ENCODE results near the gene CPT1C.
"Not testable (repeated sequence)": the region's sequence is repeated elsewhere in the genome, so short reads cannot be mapped to it uniquely, and the experiment has no call there.

CPT1C gene

DNA sequence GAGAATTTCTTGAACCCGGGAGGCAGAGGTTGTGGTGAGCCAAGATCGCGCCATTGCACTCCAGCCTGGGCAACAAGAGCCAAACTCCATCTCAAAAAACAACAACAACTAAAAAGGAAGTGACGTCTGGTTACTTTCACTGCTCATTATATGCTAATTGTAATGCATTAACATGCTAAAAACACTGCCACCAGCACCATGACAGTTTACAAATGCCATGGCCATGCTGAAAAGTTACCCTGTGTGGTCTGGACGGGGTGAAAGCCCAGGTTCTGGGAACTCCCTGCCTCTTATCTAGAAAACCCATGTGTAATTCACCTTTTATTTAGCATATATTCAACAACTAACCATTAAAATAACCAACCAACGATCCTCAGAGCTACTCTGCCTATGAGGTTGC, 28.1 kb downstream of the CPT1C start:
- H3K14ac ChIP-seq (ENCODE audit: low read length), result no peak overlapping the region
- no peak overlapping the region for H3K27ac ChIP-seq (ENCODE audit: low read depth, low read length)
- H3K9ac ChIP-seq (ENCODE audit: low read length), result no peak overlapping the region
- H3K4me1 ChIP-seq (ENCODE audit: control insufficient read depth in 1 of 2, insufficient read depth in 2 of 2, low read length in 2 of 2), result no peaks in the 10 kb centered on the region
- no peak overlapping the region for H3K4ac ChIP-seq (ENCODE audit: low read depth, low read length)
- H3K4me3 ChIP-seq (ENCODE audit: low read depth, low read length), result no peak overlapping the region
- peak overlapping the region; percentile 45 for H4K8ac ChIP-seq (ENCODE audit: low read depth, low read length)
- no peak overlapping the region for H3K4me2 ChIP-seq (ENCODE audit: low read length)
- no peak overlapping the region for H2BK12ac ChIP-seq (ENCODE audit: low read length)
- no peaks in the 10 kb centered on the region for H3K79me1 ChIP-seq (ENCODE audit: low read length)
- H2AK5ac ChIP-seq (ENCODE audit: low read length), result no peak overlapping the region
- no peak for DNase-seq
- no peaks in the 10 kb centered on the region for H3K79me2 ChIP-seq (ENCODE audit: control insufficient read depth, insufficient read depth, low read length, poor library complexity)
- H4K91ac ChIP-seq (ENCODE audit: low read depth, low read length), result no peak overlapping the region
- H4K12ac ChIP-seq (ENCODE audit: low read depth, low read length), result no peak overlapping the region
- no peak overlapping the region for H3K18ac ChIP-seq (ENCODE audit: low read length)
- H3K27me3 ChIP-seq (ENCODE audit: insufficient read depth, low read length), result no peaks in the 10 kb centered on the region
- H2AFZ ChIP-seq (ENCODE audit: insufficient read depth, low read length, poor library complexity), result no peak overlapping the region
- no peaks in the 10 kb centered on the region for H3K36me3 ChIP-seq (ENCODE audit: control insufficient read depth in 1 of 2, insufficient read depth in 2 of 2, low read length in 2 of 2)
- H3K9me3 ChIP-seq (ENCODE audit: insufficient read depth, low read depth, low read length), result no peaks in the 10 kb centered on the region
- H2BK5ac ChIP-seq (ENCODE audit: low read depth, low read length, poor library complexity), result no peak overlapping the region
- WGBS (ENCODE audit: extremely low coverage, insufficient coverage, insufficient read length), result 100% methylated on average over 1 of the region's 6 CpGs
- H2BK120ac ChIP-seq (ENCODE audit: insufficient read depth, low read length, poor library complexity), result no peak overlapping the region
- no peak overlapping the region for H3K23ac ChIP-seq (ENCODE audit: low read length)

- not testable (repeated sequence) for H3K9me3 ChIP-seq (ENCODE audit: insufficient read depth, low read depth, low read length); H2BK5ac ChIP-seq (ENCODE audit: low read depth, low read length, poor library complexity); H2AK5ac ChIP-seq (ENCODE audit: low read length); H3K27ac ChIP-seq (ENCODE audit: low read depth, low read length); H2BK12ac ChIP-seq (ENCODE audit: low read length); H3K4me2 ChIP-seq (ENCODE audit: low read length); H4K12ac ChIP-seq (ENCODE audit: low read depth, low read length); H3K4me3 ChIP-seq (ENCODE audit: low read depth, low read length); H3K9ac ChIP-seq (ENCODE audit: low read length); H3K36me3 ChIP-seq (ENCODE audit: control insufficient read depth in 1 of 2, insufficient read depth in 2 of 2, low read length in 2 of 2); DNase-seq; H4K8ac ChIP-seq (ENCODE audit: low read depth, low read length); H3K27me3 ChIP-seq (ENCODE audit: insufficient read depth, low read length); H3K18ac ChIP-seq (ENCODE audit: low read length); H2AFZ ChIP-seq (ENCODE audit: insufficient read depth, low read length, poor library complexity); H3K14ac ChIP-seq (ENCODE audit: low read length); H3K23ac ChIP-seq (ENCODE audit: low read length); H2BK120ac ChIP-seq (ENCODE audit: insufficient read depth, low read length, poor library complexity); H3K4ac ChIP-seq (ENCODE audit: low read depth, low read length); H3K4me1 ChIP-seq (ENCODE audit: control insufficient read depth in 1 of 2, insufficient read depth in 2 of 2, low read length in 2 of 2); H3K79me2 ChIP-seq (ENCODE audit: control insufficient read depth, insufficient read depth, low read length, poor library complexity); H3K79me1 ChIP-seq (ENCODE audit: low read length); H4K91ac ChIP-seq (ENCODE audit: low read depth, low read length)
- WGBS (ENCODE audit: extremely low coverage, insufficient coverage, insufficient read length), result no CpG with 5 or more reads among the region's 22 CpGs
Measured at GRCh38 chr19:49719420-49719819, 28.5 kb downstream of the CPT1C start.

DNA sequence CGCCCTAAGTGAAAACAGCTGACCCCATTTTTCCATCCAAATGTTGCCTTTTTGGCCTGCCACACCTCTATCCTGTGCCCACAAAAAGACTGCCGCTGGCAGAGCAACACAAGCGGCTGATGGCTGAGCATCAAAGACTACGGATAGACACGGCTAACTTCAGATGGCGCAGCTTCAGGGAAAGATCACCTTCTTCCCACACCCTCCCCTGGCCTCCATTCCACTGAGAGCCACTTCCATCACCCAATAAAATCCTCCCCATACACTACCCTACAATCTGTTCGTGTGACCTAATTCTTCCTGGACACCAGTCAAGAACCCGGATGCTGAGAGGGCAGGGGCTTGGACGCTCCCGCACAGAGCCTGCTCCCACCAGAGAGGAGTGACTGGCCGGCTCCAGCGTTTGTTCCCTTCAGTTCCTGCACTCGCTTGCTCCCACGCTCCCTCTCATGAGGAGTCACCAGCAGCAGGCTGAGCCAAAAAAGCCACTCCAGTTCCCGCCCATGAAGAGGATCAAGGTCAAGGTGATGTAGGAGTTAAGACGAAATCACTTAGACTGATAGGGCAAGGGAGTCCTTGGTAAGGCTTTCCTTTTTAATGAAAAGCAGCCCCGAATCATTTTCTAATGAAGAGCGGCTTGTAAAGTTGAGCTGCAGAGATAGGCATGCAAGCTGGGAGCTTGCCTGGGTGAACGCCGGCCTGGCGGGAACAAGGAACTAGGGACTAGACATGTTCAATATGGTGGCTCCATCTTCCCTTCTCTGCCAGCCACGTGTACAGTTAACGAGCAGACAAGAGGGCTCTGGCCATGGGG, 36.5 kb downstream of the CPT1C start:
- Histone ChIP-seq H2AFZ (ENCODE audit: insufficient read depth, low read length, poor library complexity) (no peak overlapping the region), H3K36me3 (ENCODE audit: control insufficient read depth in 1 of 2, insufficient read depth in 2 of 2, low read length in 2 of 2) (no peaks in the 10 kb centered on the region), H3K9ac (ENCODE audit: low read length) (no peak overlapping the region), H2BK5ac (ENCODE audit: low read depth, low read length, poor library complexity) (no peak overlapping the region), H4K8ac (ENCODE audit: low read depth, low read length) (no peak overlapping the region), H3K14ac (ENCODE audit: low read length) (no peak overlapping the region), H2BK120ac (ENCODE audit: insufficient read depth, low read length, poor library complexity) (no peak overlapping the region), H3K4me3 (ENCODE audit: low read depth, low read length) (no peak overlapping the region), H3K4me2 (ENCODE audit: low read length) (no peak overlapping the region), H3K23ac (ENCODE audit: low read length) (no peak overlapping the region), H4K12ac (ENCODE audit: low read depth, low read length) (no peak overlapping the region), H3K79me1 (ENCODE audit: low read length) (no peaks in the 10 kb centered on the region), H3K18ac (ENCODE audit: low read length) (no peak overlapping the region), H2BK12ac (ENCODE audit: low read length) (no peak overlapping the region), H3K4ac (ENCODE audit: low read depth, low read length) (no peak overlapping the region), H3K9me3 (ENCODE audit: insufficient read depth, low read depth, low read length) (no peaks in the 10 kb centered on the region), H3K27me3 (ENCODE audit: insufficient read depth, low read length) (no peaks in the 10 kb centered on the region), H4K91ac (ENCODE audit: low read depth, low read length) (no peak overlapping the region), H3K79me2 (ENCODE audit: control insufficient read depth, insufficient read depth, low read length, poor library complexity) (no peaks in the 10 kb centered on the region), H2AK5ac (ENCODE audit: low read length) (no peak overlapping the region), H3K27ac (ENCODE audit: low read depth, low read length) (no peak overlapping the region), H3K4me1 (ENCODE audit: control insufficient read depth in 1 of 2, insufficient read depth in 2 of 2, low read length in 2 of 2) (no peaks in the 10 kb centered on the region)
- no CpG with 5 or more reads among the region's 23 CpGs for whole genome bisulfite sequencing (ENCODE audit: extremely low coverage, insufficient coverage, insufficient read length)
- DNase-seq, result no peak

GRCh38 chr19:49730166-49730565, 39.2 kb downstream of the CPT1C start:
- no peaks in the 10 kb centered on the region for H3K9me3 ChIP-seq (ENCODE audit: insufficient read depth, low read depth, low read length)
- H2BK12ac ChIP-seq (ENCODE audit: low read length), result no peak overlapping the region
- DNase-seq, result no peak
- H2BK120ac ChIP-seq (ENCODE audit: insufficient read depth, low read length, poor library complexity), result no peak overlapping the region
- no CpG with 5 or more reads among the region's 5 CpGs for WGBS (ENCODE audit: extremely low coverage, insufficient coverage, insufficient read length)
- H4K91ac ChIP-seq (ENCODE audit: low read depth, low read length), result no peak overlapping the region
- H2AK5ac ChIP-seq (ENCODE audit: low read length), result no peak overlapping the region
- H3K9ac ChIP-seq (ENCODE audit: low read length), result no peak overlapping the region
- H3K4ac ChIP-seq (ENCODE audit: low read depth, low read length), result no peak overlapping the region
- H2AFZ ChIP-seq (ENCODE audit: insufficient read depth, low read length, poor library complexity), result no peak overlapping the region
- no peak overlapping the region for H4K12ac ChIP-seq (ENCODE audit: low read depth, low read length)
- no peak overlapping the region for H3K18ac ChIP-seq (ENCODE audit: low read length)
- no peak overlapping the region for H3K4me3 ChIP-seq (ENCODE audit: low read depth, low read length)
- H3K4me2 ChIP-seq (ENCODE audit: low read length), result no peak overlapping the region
- no peaks in the 10 kb centered on the region for H3K79me2 ChIP-seq (ENCODE audit: control insufficient read depth, insufficient read depth, low read length, poor library complexity)
- no peak overlapping the region for H3K27ac ChIP-seq (ENCODE audit: low read depth, low read length)
- no peaks in the 10 kb centered on the region for H3K79me1 ChIP-seq (ENCODE audit: low read length)
- H3K27me3 ChIP-seq (ENCODE audit: insufficient read depth, low read length), result no peaks in the 10 kb centered on the region
- no peak overlapping the region for H3K14ac ChIP-seq (ENCODE audit: low read length)
- no peak overlapping the region for H2BK5ac ChIP-seq (ENCODE audit: low read depth, low read length, poor library complexity)
- H3K4me1 ChIP-seq (ENCODE audit: control insufficient read depth in 1 of 2, insufficient read depth in 2 of 2, low read length in 2 of 2), result no peaks in the 10 kb centered on the region
- no peak overlapping the region for H3K23ac ChIP-seq (ENCODE audit: low read length)
- no peak overlapping the region for H4K8ac ChIP-seq (ENCODE audit: low read depth, low read length)
- H3K36me3 ChIP-seq (ENCODE audit: control insufficient read depth in 1 of 2, insufficient read depth in 2 of 2, low read length in 2 of 2), result no peaks in the 10 kb centered on the region
